Nephron progenitor cell (in vitro differentiated cells): Measurements from ENCODE around the gene INPP5A.
A peak's percentile ranks its signal among the peaks of the same experiment; 100 is the strongest.

Experiments used
- DNase-seq: peaks from one replicate; pipeline ENCODE4 v3.0.0; 2021
- H3K27ac Mint-ChIP-seq: 2 replicates; pipeline ENCODE4 v1.8.0; 2021; ENCODE audit warnings: mild to moderate bottlenecking, moderate library complexity, mixed read lengths
- H3K27me3 Mint-ChIP-seq: 2 replicates; pipeline ENCODE4 v1.8.0; 2021; ENCODE audit warnings: mild to moderate bottlenecking, low read depth, mixed read lengths; ENCODE audit not compliant: poor library complexity
- H3K36me3 Mint-ChIP-seq: 2 replicates; pipeline ENCODE4 v1.8.0; 2021; ENCODE audit warnings: low read depth, mixed read lengths
- H3K4me1 Mint-ChIP-seq: 2 replicates; pipeline ENCODE4 v1.8.0; 2021; ENCODE audit warnings: mixed read lengths
- H3K4me3 Mint-ChIP-seq: 2 replicates; pipeline ENCODE4 v1.8.0; 2021; ENCODE audit warnings: mild to moderate bottlenecking, moderate library complexity, mixed read lengths
- H3K9me3 Mint-ChIP-seq: 2 replicates; pipeline ENCODE4 v1.8.0; 2021; ENCODE audit warnings: mild to moderate bottlenecking, moderate library complexity, mixed read lengths
- TF ChIP-seq, protein P1 (sequence below): fragments of 200-600 bp; sonication (generic); IDR thresholded peaks from 2 replicates; pipeline ENCODE4 v1.5.0; 2021; ENCODE audit warnings: antibody characterized with exemption

Gene INPP5A

DNA sequence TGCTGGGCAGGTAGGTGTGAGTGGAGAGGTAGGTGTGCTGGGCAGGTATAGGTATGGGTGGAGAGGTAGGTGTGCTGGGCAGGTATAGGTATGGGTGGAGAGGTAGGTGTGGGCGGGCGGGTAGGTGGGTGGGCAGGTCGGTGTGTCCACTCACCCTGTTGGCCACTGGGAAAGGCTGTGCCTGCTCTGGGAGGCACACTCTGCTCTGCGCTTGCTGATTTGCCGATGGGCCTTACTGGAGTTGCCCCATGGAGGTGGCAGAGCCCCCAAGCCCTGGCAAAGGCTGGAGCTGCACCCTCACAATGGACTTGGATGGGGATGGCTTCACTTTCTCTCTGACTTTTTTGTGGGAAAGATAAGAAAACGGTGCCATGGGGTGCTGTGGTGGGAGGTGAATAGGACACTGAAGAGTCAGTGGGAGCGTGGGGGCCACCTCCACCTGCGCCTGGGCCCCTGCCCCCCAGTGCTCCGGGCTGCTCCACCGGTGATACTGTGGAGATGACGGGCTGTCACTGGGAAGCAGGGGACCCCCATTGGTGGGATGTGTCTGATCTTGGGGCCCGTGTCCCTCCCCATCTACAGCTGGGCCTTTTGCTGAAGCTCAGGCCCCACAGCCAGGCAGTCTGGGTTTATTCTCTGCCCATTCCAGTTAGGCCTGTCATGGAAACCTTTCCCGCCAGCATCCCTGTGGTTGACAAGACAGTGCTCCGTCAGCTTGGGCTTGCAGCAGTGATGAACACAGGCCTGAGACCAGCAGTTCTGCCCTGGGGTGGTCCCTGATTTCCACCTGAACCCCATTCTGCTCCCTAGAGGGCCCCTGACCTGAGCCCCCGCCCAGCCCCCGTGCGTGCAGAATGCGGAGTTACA lies 173.4 kb downstream of the INPP5A start:
- no peak overlapping the region for H3K4me3 Mint-ChIP-seq
- DNase-seq, result peak; percentile 1
- no peak overlapping the region for H3K27ac Mint-ChIP-seq
- TF ChIP-seq, protein P1, sequence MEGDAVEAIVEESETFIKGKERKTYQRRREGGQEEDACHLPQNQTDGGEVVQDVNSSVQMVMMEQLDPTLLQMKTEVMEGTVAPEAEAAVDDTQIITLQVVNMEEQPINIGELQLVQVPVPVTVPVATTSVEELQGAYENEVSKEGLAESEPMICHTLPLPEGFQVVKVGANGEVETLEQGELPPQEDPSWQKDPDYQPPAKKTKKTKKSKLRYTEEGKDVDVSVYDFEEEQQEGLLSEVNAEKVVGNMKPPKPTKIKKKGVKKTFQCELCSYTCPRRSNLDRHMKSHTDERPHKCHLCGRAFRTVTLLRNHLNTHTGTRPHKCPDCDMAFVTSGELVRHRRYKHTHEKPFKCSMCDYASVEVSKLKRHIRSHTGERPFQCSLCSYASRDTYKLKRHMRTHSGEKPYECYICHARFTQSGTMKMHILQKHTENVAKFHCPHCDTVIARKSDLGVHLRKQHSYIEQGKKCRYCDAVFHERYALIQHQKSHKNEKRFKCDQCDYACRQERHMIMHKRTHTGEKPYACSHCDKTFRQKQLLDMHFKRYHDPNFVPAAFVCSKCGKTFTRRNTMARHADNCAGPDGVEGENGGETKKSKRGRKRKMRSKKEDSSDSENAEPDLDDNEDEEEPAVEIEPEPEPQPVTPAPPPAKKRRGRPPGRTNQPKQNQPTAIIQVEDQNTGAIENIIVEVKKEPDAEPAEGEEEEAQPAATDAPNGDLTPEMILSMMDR, result no peak
- peaks cover 25% of the 10 kb centered on the region for H3K9me3 Mint-ChIP-seq
- H3K27me3 Mint-ChIP-seq, result peaks cover 8% of the 10 kb centered on the region
- H3K4me1 Mint-ChIP-seq, result peaks cover 44% of the 10 kb centered on the region
- peaks cover 29% of the 10 kb centered on the region for H3K36me3 Mint-ChIP-seq

DNA sequence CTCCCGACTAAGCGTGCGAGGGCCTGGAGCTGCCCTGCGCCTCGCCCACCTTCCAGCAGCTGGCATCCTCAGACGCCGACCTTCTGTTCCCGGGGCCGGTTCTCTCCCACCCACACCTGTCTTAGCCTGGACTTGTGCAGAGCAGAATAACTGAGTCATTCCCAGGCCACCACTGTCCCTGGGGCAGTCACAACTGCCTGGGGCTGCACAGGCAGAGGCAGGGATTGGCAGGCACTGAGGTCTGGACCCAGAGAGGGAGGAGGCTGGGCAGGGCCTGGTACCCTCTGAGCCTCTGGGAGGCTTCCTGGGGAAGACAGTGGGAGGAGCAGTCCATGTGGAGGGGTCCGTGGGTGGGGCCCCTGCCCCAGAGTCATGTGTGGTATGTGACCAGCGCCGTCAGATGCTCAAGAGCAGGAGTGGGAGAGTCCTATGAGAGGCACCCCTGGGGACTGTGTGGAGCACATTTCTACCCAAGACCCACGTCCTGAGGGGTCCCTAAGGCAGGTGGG lies 174.1 kb downstream of the INPP5A start:
- TF ChIP-seq, protein P1, result no peak
- no peak overlapping the region for H3K4me3 Mint-ChIP-seq
- peaks cover 51% of the 10 kb centered on the region for H3K4me1 Mint-ChIP-seq
- H3K36me3 Mint-ChIP-seq, result peaks cover 22% of the 10 kb centered on the region
- peaks cover 8% of the 10 kb centered on the region for H3K27me3 Mint-ChIP-seq
- H3K9me3 Mint-ChIP-seq, result peaks cover 18% of the 10 kb centered on the region
- peak; percentile 0 for DNase-seq
- H3K27ac Mint-ChIP-seq, result no peak overlapping the region

DNA sequence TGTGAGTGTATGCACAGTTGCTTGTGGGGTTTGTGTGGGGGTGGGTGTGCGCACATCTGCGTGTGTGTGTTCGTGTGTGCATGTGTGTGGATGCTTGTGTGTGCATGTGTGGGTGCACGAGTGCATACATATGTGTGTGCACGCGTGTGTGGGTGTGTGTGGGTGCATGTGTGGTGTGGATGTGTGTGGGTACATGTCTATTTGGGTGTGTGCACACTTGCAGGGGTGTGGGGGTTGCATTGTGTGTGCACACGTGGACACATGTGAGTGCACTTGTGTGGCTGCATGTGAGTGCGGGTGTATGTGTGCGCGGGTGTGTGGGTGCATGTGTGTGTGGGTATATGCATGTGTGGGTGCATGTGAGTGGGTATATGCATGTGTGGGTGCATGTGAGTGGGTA lies 174.7 kb downstream of the INPP5A start:
- Mint-ChIP-seq H3K27me3 (peaks cover 8% of the 10 kb centered on the region), H3K4me1 (peaks cover 53% of the 10 kb centered on the region)
- DNase-seq, result no peak

DNA sequence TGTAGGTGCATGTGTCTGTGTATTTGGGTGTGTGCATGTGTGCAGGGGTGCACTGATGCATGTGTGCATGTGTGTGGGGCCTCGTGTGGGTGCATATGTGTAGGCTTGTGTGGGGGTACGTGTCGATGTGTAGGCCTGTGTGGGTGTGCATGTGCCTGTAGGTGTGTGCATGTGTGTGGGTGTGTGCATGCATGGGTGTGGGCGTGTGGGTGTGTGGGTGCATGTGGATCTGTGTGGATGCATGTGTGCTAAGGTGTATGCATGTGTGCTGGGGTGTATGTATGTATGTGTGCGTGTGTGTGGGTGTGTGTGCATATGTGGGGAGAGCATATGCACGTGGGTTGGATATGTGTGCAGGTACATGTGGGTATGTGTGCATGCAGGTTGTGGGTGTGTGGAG lies 175.2 kb downstream of the INPP5A start:
- TF ChIP-seq, protein P1, result no peak
- DNase-seq, result no peak
- peak overlapping the region; percentile 39 for H3K4me3 Mint-ChIP-seq
- H3K27me3 Mint-ChIP-seq, result peaks cover 6% of the 10 kb centered on the region
- H3K4me1 Mint-ChIP-seq, result peaks cover 53% of the 10 kb centered on the region
- no peak overlapping the region for H3K27ac Mint-ChIP-seq
- H3K9me3 Mint-ChIP-seq, result peaks cover 7% of the 10 kb centered on the region
- H3K36me3 Mint-ChIP-seq, result peaks cover 11% of the 10 kb centered on the region

More for the DNA sequence above, 174.7 kb downstream of the INPP5A start:
- Mint-ChIP-seq H3K4me3 (no peak overlapping the region), H3K9me3 (peaks cover 11% of the 10 kb centered on the region), H3K27ac (no peak overlapping the region), H3K36me3 (peaks cover 16% of the 10 kb centered on the region)
- TF ChIP-seq, protein P1, result no peak

DNA sequence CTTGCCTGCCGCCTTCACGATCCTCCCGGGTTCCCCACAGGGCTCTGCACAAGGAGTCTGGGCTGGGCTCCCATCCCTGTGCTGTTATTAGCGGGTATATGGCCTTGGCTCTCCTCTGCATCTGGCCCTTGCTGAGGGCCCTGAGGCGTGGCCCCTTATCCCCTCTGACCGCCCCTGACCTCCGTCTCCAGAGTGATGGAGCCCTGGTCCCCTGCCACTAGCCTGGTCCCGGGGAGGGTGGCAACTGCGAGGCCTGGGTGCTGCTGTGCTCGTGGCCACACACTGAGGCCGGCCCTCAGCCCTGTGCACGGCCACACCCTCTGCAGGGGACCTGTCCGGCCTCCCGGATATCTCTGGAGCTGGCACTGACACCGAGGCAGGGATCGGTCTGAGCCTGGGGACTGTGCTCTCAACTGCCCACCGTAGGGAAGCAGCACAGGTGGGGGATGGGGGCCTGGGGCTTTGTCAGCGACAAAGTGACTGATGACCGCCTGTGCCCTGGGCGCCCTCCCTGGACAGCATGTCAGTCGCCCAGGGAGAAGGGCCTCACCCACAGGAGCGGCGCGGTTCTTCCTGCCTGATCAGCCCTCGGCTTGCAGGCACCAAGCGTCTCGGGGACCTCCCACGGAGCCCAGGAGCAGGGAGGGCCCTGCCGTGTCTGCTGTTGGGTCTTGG lies 176.0 kb downstream of the INPP5A start:
- no peaks in the 10 kb centered on the region for H3K9me3 Mint-ChIP-seq
- no peak overlapping the region for H3K27ac Mint-ChIP-seq

More for the DNA sequence above, 176.0 kb downstream of the INPP5A start:
- Mint-ChIP-seq H3K4me3 (peak overlapping the region; percentile 18), H3K27me3 (peaks cover 3% of the 10 kb centered on the region), H3K4me1 (peaks cover 53% of the 10 kb centered on the region), H3K36me3 (peaks cover 3% of the 10 kb centered on the region)
- TF ChIP-seq, protein P1, result no peak
- peak; percentile 47 for DNase-seq
